GDM1 (cell line): Measurements from ENCODE around the gene GATAD2A.
"Not testable (repeated sequence)": the region's sequence is repeated elsewhere in the genome, so short reads cannot be mapped to it uniquely, and the experiment has no call there.

Experiments used
- DNase-seq: peaks from one replicate; lab custom pipeline; 2025; lab: John Stamatoyannopoulos, UW

GATAD2A gene

DNA sequence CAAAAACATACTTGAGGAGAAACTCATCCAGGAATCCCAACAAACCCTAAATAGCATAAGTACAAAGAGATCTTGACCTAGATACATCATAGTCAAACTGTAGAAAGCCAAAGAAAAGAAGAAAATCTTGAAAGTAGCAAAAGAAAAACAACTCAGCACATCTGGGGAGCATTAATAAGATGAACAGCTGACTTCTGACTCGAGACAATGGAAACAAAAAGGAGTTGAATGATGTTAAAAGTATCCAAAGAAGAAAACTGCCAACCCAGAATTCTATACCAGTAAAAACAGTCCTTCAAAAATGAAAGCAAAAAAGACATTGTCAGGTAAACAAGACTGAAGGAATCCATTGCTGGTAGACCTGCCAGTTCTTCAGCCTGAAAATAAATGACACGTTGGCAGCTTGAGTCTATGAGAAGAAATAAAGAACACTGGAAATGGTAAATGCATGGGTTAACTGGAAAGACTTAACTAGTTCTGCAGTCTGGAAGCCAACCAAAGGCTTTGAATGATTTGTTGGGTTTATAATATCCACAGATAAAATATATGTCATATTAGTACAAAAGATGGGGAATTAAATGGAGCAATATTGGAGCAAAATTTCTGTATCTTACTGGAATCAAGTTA is 63.1 kb downstream of the GATAD2A start:
- no peak for DNase-seq

DNA sequence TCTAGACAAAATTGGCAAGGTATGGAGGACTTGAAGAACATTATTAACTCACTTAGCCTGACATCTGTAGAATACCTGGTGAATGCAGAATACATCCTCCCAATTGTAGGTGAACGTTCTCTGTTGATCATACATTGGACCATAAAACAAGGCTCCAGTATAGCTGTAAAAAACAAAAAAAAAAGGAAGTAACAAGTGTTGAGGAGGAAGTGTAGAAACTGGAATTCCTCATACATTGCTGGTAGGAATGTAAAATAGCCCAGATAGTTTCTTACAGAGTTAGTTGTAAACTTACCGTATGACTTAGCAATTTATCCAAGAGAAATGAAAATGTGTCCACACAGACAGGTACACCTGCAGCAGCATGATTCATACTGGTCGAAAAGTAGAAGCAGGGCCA is 65.1 kb downstream of the GATAD2A start:
- no peak for DNase-seq

DNA sequence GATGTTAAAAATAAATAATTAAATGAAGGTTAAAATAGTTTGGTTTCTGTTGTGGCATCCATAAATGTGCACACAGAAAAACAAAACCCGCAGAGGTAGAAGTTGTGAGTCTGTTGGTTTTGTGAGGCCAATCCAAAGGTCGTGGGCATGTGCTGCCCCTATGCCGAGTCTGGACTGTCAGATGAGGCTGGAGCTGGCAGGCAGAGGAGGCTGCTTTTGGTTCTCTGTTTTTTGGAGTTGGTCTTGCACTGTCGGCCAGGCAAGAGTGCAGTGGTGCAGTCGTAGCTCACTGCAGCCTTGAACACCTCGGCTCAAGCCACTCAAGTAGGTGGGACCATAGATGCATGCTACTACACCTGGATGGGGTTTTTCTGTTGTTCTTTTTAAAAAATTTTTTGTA is 66.2 kb downstream of the GATAD2A start:
- no peak for DNase-seq

DNA sequence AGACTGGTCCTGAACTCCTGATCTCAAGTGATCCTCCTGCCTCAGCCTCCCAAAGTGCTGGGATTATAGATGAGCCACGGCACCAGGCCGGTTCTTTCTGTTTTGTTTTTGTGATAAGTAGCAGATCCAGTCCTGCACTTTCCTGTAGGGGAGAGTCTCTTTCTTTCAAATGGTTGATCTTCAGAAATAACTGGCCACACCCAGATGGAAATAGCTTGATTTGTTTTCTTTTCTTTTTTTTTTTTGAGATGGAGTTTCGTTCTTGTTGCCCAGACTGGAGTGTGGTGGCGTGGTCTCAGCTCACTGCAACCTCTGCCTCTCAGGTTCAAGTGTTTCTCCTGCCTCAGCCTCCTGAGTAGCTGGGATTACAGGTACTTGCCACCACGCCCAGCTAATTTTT is 66.6 kb downstream of the GATAD2A start:
- not testable (repeated sequence) for DNase-seq

DNA sequence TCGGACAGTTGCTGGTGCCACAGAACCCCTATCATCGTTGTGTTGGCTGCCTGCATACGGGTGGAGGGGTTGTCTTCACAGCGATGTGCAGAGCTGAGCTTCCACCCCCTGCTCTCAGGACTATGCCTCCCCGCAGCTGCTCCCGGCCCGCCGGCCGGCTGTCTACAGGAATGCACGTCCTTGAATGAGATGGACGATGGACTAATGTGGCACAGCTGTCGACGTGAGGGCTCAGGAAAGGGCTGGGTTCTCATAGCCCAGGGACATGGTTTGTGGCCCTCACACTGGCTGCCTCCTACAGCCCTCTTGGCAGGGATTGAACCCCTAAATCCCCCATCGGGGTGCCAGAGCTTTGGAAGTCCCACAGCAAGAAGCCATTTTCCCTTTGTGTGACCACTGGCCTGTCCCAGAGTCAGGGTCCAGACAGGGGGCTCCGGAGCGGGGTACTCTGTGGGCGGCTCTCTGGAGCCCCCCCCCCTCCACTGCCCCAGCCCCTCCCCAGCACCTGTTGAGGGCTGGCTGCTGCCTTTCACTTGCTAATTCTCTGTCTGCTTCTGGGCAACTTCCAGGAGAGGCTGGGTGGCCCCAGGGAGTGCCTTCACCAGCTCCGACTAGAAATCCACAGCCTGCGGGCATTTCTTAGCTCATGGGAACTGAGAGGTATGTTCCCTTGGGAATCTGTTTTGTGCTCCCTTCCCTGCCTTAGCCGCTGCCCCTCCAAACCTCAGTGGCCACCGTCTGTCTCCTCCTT is 69.7 kb downstream of the GATAD2A start:
- no peak for DNase-seq

DNA sequence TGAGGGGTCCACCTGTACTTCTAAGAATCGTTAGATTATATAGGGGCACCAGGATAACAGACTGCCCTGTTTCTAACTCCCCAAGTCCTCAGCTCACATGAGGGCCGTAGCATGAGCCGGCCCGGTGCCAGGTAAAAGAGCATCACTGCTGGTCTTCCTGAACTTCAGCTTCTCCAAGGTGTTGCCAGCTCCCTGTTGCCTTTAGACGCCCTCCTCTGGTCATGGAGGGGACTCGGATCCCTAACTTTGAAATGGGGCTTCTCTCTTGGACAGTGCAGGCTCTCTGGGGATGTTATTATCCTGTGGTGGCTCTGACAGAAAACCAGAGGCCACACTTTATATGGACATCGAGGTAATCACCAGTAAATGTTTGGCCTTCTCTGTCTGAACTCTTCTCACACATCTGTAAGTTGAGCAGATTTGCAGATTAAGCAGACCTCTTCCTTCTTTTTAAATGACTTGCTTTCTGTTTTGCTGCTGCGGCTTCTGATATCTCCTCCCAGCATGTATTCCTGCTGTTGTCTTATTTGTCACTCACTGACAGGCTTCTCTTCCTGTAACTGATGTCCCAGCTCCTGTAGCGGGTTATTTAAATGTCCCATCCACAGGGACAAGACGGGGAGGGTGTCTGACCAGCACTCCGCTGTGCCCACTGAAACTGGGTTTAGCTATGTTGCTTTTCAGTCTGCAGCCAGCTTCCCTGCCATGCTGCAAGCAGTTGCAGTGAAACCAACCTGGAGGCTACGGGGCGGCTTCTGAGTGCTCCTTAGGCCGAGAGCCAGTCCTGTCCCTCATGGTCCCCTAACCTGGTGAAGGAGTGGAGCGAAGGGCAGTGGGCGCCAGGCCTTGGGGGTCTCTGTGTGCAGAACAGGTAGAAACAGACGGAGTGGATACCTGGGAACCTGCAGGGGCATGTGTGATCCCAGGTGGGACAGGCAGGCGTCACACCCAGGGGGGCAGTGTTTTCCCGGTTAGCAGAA is 70.7 kb downstream of the GATAD2A start:
- no peak for DNase-seq

DNA sequence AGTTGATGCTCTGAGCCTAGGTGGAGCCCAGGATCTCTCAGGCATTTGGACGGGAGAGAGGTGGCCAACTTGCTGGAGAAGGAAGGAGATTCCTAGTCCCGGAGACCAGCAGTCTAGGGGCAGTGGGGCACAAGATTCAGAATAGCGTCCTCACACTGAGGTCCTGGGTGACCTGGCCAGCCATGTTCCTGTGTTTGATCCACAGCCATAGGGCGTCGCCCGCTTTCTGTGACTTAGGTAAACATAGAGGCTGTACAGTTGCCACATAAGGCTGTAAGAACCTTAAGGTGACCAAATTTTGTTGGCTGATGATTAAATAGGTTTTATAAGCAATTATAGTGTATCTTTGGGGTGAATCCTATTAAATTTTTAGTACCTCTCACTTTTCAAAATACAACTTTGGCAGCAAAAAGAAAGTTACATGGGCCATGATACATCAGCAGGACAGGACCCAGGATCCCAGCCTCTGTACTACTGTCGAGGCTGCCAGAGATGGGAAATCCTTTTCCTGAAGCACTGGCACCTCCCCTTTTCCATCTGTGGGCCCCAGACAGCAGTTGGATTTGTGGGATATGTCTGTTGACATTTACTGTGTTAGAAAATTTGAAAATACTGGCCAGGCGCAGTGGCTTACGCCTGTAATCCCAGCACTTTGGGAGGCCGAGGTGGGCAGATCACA is 72.4 kb downstream of the GATAD2A start:
- no peak for DNase-seq

DNA sequence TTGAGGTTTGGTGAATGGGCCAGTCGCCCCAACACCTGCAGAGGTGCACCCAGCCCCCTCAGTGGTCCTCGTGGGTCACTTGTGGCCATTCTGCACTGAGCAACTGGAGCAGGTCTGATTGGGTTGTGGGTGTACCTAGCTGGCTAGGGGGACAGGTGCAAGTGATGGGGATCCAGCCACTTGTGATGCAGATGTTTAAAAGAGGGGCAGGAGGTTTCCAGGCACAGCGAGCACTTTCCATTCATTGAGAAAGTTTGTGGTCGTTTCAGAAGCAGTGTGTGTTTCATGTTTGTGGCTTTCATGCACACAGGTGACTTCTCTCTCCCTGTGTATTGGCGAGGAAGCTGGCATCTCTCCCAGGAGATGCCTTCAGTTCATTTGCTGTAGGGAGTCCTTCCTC is 75.2 kb downstream of the GATAD2A start:
- DNase-seq, result no peak

DNA sequence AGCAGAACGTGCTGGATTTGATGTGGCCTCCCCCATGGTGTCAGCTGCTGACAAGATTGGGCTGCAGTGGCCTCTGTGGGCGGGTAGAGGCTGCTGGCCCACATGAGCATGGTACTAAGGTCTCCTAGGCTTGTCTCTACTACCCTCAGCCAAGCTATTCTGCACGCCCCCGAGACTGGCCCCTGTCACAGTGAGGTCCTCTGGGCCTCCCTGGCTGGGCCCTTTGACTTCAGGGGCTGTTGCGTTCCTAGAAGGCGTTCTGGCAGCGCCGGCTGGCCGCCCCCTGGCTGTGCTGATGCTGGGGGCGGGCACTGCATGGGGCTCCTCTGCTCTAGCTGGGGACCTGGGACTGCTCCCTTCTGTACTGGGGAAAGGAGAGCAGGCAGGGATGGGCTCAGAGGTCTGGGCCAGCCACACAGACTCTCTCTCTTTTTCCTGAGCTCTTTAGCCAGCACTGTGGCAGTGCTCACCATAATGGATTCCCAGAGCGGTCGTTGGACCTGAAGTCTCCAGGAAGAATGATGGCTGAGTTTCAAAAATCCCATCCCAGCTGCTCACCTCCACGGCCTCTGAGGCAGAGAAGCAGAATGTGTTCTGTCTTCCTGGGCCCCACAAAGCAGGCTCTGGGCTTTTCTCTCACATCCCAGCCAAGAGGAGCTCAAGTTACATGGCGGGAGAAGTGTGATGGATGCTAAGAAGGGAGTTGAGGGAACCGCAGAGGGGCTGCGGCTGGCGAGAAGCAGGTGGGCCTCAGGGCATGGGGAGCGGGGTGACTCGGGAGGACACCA is 77.5 kb downstream of the GATAD2A start:
- no peak for DNase-seq

DNA sequence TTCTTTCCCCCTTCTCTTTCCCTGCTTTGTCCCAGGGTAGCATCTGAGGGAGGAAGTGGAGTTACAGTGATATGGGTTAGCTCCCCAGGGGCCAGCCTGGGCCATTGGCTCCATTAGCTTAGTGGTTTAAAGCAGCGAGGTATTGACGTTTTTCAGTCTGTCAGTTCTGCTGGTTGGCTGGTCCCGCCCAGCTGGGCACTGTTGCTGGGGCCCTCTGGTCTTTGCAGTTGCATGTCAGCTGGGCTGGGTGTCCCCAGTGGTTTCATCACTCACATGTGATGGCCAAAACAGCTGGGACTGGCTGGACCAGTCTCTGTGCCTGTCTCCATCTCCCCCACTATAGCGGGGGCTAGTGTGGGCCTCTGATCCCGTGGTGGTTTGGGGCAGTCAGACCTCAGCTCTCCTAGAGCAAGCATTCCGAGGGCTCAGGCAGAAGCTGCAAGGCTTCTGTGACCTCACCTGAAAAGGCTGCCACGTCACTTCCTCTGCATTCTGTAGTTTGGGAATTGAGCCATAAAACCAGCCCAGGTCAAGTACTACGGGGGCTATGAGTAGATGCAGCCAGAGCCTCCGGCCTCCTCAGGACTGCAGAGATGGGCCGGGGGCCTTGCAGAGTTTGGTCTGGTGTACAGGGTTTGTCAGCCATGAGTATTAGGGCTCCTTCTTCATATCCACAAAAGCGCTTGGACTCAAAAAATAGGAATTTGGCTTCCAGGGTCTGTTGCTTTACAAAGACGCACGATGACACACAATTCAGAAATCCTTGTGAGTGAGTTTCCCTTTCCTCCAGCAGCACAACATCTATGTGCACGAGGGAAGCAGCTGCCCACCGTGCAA is 79.9 kb downstream of the GATAD2A start:
- no peak for DNase-seq

DNA sequence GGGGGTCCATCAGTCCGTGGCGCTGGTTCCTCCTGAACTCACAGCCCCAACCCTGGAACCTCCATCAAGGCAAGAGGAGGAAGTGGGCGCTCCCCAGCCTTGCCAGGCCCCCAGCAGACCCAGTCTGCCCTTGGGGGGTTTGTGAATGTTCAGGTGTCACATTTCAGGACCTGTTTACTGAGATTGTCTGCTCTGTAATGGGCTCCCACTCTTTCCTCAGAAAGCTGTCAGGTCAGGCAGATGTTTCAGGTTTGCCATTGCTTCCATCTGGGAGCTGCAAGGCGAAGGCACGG is 80.5 kb downstream of the GATAD2A start:
- no peak for DNase-seq

DNA sequence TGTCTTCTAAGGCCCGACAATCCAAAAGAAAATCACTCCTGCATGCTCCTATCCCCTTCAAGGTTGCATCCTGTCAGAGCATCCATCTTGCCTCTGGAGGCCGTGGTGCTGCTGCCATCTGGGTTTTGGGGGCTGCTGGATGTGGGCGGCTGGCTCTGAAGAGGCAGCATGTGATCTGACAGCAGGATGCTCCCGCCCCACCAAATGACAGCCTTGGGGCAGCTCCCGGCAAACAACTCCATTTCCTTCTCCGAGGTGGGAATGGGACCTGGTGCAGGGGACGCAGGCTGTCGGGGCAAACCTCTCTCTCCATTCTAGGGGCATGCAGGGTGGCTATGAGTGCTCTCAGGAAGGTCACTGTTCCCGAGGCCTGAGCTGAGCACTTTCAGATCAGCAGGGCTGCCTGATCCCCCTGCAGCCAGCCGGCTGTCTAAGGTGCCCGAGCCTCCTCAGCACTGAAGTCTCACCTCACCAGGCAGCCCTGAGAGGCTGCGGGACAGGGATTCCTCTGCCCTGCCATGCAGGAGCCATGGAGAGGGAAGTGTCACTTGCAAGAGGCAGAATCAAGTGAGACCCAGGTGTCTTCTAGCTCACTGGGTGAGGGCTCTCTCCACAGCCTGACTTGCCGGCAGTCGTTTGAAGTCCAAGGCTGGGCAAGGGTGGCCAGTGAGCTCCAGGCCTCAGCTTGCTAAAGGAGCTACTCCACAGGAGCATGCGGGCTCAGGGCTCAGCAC is 81.0 kb downstream of the GATAD2A start:
- no peak for DNase-seq

DNA sequence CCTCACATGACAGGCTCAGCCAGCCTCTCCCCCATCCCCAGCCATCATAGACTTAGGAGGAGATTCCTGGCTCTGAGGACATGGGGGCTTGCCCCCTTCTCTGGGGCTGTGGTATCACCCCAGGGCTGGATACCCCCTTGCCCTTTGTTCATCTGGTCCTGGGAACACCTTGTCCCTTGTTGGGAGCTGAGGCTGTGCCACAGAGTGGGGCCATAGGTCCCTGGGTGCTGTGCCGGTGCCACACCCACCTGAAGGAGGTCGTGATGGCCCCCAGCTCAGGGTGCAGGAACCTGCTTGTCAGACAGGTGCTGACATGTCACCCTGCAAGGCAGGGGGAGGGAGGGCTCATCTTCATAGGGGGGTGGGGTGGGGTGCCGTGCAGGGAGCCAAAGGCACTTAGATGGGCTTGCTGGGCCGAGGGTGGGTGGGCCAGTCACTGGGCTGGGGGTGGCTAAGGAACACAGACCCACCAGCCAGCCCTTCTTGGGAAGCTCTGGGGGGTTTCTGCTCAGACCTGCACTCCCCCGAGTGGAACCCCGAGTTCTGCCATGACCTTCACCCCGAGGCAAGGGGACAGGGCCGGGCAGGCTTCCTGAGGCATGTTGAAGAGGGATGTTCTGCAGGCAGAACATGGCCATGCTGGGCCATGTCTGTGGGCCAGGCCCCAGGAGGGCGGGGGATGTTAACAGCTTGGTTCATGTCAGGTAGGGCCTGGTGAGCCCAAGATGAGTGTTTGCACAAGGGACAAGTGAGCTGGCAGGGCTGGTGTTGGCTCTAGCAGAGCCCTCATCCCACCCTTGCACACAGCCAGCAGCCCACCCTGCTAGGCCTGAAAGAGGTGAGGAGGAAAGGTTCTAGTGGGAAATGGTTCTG is 81.8 kb downstream of the GATAD2A start:
- no peak for DNase-seq

DNA sequence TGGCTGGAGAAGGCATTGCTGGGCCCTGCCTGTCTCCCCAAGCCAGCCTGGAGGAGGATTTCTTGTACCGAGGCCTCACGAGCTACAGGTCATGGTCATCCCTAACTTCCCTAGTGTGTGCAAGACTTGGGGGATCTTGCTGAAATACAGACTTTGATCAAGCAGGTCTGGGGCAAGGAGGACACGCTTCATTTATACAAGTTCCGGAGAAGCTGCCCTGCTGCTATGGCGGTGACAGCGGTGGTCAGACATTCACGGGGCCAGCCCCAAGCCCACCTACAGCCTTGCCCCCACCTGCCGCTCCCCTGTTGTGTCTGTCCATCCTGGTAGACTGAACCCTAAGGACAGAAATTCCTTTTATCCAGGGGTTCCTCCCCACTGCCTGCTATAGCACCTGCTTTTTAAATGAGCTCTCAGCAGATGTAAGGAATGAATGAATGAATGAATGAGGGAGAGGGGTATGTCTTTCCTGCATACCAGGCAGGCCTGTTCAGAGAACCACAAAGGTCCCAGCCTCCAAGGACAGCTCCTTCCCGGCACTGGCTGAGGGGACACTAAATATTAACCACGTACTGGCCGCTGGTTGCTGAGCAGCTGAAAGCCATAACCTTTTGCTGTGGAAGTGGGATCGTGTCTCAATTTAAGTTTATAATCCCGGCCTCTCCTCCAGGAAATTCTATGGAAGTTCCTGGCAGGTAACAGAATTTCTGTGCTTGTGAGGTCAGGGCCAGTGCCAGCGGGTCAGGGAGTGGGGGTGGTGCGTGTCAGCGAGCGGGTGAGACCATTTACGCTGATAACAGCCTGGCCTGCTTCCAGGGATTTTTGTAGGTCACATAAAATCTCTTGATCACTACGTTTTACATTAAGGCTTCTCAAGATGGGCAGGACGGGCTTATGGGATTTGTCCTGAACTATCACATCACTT is 82.7 kb downstream of the GATAD2A start:
- no peak for DNase-seq

DNA sequence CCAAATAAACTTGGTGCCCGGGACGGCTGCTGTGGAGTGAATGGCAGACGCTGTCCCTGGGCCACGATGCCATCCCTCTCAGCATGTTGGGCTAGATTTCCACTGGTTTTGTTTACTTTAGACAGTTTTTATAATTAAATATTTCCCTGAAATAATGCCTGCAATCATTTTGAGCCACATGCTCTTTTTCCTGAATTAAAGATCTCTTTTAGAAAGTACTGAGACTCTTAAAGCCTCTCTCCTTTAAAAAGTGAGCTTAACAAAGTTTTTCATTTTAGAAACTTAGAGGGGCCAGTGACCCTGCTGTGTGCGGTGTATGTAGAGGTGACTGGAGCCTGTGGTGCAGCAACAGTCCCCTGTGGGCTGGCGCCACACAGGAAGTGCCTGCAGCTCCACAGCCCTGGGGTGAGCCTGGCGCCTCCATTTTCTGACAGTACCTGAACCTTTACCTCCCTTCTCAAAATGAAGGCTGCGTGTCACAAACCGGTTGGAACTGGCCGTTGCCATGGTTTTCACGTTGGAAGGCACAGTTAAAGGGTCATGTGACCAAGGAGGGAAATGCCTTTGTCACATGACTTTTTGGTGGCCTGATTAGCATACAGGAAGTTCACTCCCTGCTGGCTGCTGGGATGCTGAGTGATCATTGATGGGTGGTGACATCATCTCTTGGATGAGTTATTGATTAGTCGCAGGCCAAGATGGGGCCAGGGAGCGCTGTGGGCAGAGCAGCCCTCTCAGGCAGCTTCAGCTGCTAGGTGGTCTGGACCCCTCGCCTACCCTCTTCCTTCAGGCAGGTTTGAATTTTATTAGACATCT is 83.6 kb downstream of the GATAD2A start:
- DNase-seq, result peak; percentile 60

DNA sequence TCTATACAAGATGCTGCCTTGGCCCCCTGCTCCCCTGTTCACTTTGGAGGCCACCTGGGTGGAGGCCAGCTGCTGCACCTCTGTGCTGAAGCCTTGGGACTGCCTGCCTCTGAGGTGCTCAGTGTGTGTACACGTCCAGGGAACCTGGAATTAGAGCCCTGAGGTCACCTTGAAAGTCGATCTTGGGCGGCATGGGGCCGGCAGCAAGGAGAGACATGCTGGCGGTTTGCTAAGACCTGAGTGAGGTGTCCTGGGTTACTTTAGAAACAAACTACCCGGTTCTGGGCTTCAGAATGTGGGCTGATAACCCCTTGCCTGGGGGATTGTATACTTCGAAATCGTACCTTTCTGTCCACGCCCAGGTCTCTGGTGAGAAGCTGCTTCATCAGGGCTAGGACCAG is 84.3 kb downstream of the GATAD2A start:
- DNase-seq, result no peak
